ENCODE results near the gene CCDC187.

CCDC187 gene

DNA sequence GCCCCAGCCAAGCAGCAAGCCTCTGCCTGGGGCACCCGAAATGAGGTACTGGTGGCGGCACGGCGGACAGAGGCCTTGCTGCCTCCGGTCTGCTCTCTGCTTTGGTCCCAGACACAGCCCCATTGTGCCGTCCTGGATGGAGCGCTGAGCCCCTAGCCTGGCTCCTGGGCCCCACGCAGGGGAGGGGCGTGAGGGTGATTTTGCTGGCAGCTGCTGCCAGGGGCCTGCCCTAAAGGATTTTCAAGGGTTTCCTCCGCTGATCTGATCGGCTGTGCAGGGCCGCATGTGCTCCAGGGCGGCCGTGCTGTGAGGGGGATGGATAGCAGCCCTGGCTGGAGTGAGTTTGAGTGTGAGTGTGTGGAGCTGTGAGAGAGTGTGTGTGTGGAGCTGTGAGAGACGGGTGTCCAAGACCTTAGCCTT is 24.7 kb upstream of the CCDC187 start:
- Histone ChIP-seq H3K4me2 (peak overlapping the region; percentile 100), H3K4me1 (peaks cover 81% of the 10 kb centered on the region), H3K9me3 (no peaks in the 10 kb centered on the region), H3K27me3 (no peaks in the 10 kb centered on the region), H3K27ac (peak overlapping the region; percentile 99), H3K9ac (peak overlapping the region; percentile 90), H3K36me3 (peaks cover 37% of the 10 kb centered on the region), H3K4me3 (peak overlapping the region; percentile 82), H4K20me1 (peaks cover 57% of the 10 kb centered on the region)
- no peak for TF ChIP-seq Cebpa-rat (IDR thresholded peaks at IDR 0.05)

DNA sequence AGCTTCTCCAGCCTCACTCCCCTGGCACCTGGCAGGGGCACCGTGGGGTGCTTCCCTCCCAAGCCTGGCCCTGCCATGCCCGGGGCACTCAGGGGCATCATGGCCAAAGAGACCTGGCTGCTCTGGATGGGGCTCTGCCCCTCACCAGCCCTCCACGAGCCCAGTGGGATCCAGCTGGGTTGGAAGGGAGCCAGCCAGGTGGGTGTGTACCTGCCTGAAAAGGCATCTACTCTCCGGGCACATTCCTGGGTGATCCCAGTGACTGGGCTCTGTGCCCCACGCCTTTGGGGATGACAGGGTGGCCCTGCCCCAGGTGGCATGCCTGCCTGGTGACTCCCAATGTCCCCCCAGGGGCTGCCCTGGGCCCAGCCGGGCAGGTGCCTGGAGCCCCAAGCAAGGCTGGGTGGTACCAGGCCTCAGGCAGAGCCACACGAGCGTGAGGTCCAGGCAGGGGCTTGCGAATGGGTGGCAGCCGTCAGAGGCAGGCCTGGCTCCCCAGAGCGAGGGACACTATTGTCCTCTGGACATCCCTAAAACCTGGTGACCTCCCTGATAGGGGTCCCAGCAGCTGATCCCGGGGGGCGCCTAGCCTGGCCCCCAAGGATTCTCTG is 24.2 kb upstream of the CCDC187 start:
- no peak for TF ChIP-seq Cebpa-rat (IDR thresholded peaks at IDR 0.05)
- Histone ChIP-seq H3K36me3 (peaks cover 32% of the 10 kb centered on the region), H3K9ac (peak overlapping the region; percentile 90), H3K9me3 (no peaks in the 10 kb centered on the region), H3K27me3 (no peaks in the 10 kb centered on the region), H3K4me1 (peaks cover 81% of the 10 kb centered on the region), H3K4me2 (peak overlapping the region; percentile 100), H3K27ac (peak overlapping the region; percentile 99), H4K20me1 (peaks cover 52% of the 10 kb centered on the region), H3K4me3 (peak overlapping the region; percentile 82)

DNA sequence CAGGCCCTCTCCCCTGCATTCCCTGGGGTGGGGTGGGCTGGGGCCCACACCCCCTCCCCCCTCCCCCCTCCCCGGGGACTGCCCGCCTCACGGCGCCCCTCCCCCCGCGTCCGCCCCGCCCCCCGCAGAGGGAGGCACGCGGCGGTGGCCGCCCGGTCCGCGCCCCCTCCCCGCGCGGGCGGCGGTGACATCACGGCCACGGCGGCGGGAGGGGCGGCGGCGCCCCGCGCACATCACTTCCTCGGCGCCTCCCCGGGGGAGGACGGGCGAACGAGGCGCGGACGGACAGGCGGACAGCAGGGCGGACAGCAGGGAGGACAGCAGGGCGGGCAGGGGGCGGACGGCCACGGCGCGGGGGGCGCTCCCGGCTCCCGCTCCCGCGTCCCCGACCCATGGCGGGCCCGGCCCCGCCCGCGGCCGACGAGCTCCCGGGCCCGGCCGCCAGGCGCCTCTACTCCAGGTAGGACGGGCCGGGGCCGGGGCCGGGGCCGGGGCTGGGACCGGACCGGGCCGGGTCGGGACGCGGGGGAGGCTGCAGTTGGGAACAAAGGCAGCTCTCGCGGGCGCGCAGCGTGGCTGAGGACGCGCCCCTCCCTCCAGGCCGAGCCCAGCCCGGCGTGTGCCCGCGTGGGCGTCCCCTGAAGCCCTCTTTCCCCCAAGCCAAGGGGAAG is 23.5 kb upstream of the CCDC187 start, which contains the start of gene GPSM1:
Gene GPSM1 (plus strand): TSS at position 236 of the 671 bp plus-strand sequence. CDS start 157 bp downstream, at position 393.
- no peak for TF ChIP-seq Cebpa-rat (IDR thresholded peaks at IDR 0.05)
- H3K27me3 ChIP-seq = no peaks in the 10 kb centered on the region
- H3K9me3 ChIP-seq = no peaks in the 10 kb centered on the region
- H3K9ac ChIP-seq = peak within 1 kb of the TSS; percentile 90
- H3K4me2 ChIP-seq = peak within 1 kb of the TSS; percentile 100
- H3K4me3 ChIP-seq = peak within 1 kb of the TSS; percentile 82
- peak within 1 kb of the TSS; percentile 99 for H3K27ac ChIP-seq
- peaks cover 25% of the 10 kb centered on the region for H3K36me3 ChIP-seq
- H4K20me1 ChIP-seq = peaks cover 45% of the 10 kb centered on the region
- peaks cover 81% of the 10 kb centered on the region for H3K4me1 ChIP-seq

DNA sequence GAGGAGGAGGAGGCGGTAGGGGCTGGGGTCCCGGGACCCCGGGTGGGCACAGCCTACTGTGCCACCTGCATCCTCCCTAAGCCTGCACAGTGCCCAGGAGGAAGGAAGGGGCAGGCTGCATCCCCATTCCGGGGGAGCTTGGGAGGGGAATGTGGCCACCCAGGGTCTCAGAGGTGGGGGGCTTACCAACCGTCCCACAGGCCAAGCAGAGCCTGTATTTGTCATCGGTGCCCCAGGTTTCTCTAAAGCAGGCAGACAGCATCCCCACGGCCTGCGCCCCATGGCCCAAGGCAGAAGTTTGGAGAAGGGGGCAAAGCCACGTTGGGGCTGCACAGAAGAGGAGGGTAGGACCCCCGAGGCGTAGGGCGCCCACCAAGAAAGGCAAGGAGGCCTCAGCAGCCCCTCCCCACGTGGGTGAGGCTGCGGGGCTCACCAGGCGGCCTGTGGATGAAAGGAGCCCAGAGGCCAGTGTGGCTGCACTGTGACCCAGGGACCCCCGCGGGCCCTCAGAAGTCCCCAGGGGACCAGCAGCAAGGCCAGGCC is 22.9 kb upstream of the CCDC187 start:
- no peak for TF ChIP-seq Cebpa-rat (IDR thresholded peaks at IDR 0.05)
- Histone ChIP-seq H3K36me3 (peaks cover 19% of the 10 kb centered on the region), H3K4me1 (peaks cover 81% of the 10 kb centered on the region), H3K27ac (peak overlapping the region; percentile 99), H3K9me3 (no peaks in the 10 kb centered on the region), H3K9ac (peak overlapping the region; percentile 90), H3K27me3 (no peaks in the 10 kb centered on the region), H4K20me1 (peaks cover 39% of the 10 kb centered on the region), H3K4me2 (peak overlapping the region; percentile 97), H3K4me3 (peak overlapping the region; percentile 82)

DNA sequence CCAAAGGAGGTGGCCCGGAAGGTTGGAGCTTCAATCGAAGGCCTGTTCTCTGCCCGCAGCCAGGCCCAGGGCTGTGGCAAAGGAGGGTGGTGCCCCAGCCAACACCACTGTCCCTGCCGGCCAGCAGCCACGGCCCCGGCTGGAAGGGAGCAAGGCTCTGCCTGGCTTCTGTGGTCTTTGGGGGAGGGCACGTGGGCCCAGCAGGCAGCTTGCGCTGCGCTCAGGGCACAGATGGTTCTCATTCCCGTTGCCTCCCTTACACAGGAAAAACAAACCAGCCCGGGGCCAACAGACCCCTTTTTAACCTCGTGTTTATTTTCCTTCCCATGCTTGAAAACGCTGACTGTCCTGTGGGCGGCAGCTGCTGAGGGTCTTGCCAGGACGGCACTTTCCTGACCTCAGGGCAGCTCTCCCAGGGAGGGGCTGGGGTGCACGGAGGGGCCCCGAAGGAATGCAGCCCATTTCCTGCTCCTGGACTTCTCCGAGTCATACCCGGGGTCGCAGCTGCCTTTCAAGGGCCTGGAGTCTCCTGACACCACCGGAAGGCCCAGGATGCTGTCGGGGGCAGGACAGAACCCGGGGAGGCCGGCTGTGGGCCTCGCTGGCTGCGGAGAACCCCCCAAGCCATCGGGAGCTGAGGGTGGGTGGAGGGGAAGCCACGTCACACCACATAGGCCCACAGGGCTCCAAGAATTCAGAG is 22.3 kb upstream of the CCDC187 start:
- Histone ChIP-seq H3K4me1 (peaks cover 81% of the 10 kb centered on the region), H3K9me3 (no peaks in the 10 kb centered on the region), H3K36me3 (peaks cover 13% of the 10 kb centered on the region), H3K4me3 (peak overlapping the region; percentile 82), H3K9ac (peak overlapping the region; percentile 90), H3K27me3 (no peaks in the 10 kb centered on the region), H4K20me1 (peaks cover 33% of the 10 kb centered on the region), H3K4me2 (peak overlapping the region; percentile 97), H3K27ac (peak overlapping the region; percentile 99)
- no peak for TF ChIP-seq Cebpa-rat (IDR thresholded peaks at IDR 0.05)

DNA sequence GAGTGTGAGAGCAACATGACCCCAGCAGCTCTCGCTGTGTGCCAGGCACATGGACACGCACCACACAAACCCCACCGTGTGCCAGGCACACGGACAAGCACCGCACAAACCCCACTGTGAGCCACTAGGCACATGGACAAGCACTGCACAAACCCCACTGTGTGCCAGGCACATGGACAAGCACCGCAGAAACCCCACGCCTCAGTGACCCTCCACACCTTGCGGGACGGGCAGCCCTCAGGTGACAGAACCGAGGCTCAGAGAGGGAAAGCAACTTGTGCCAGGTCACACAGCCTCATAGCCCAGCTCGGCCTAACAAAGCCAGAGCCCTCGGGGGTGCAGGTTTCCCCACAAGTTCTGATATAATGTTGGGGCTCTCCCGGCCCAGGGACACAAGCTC is 21.5 kb upstream of the CCDC187 start:
- H3K9ac ChIP-seq = peak overlapping the region; percentile 90
- H3K4me1 ChIP-seq = peaks cover 74% of the 10 kb centered on the region
- H3K9me3 ChIP-seq = no peaks in the 10 kb centered on the region
- H3K4me2 ChIP-seq = peak overlapping the region; percentile 97
- H3K27me3 ChIP-seq = no peaks in the 10 kb centered on the region
- peak overlapping the region; percentile 82 for H3K4me3 ChIP-seq
- H3K36me3 ChIP-seq = 0 out of 2 replicates have a peak, but pooled peaks cover 4% of the 10 kb centered on the region
- H4K20me1 ChIP-seq = peaks cover 25% of the 10 kb centered on the region
- TF ChIP-seq Cebpa-rat (IDR thresholded peaks at IDR 0.05) = no peak
- peak overlapping the region; percentile 99 for H3K27ac ChIP-seq

DNA sequence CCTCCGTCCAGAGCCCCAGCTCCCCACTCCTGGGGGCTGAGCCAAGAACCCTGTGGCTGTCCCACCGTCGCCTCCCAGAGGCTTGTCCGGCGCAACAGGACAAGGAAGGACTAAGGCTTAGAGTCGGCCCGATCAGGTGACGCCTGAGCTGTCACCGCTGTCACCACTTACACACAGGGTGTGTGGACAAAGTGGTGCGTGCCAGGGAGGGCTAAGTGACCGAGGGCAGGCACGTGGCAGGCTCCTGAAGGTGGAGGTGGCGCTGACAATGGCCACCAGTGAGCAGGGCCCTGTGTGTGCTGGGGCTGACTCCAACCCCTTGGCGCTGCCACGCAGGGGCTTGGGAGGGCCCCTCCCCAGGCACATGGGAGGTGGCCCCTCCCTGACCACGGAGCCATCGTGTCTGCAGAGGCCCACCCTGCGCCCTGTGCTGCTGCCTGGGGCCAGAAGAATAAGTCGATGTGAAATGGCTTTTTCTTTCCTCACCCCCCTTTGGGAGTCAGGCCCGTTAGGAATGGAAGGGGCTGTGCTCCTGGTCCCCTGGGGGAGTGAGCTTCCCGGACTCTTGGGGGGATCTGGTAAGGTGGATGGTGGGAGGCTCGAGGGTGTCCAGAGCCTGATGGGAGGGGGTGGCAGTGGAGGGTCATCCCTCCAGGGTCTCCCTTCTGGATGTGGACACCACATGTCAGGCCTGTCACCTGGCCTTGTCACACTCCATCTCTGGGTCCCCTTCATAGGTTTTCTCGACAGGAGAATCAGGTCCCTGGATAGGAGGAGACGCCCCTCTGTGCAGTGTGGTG is 20.8 kb upstream of the CCDC187 start:
- Histone ChIP-seq H3K27ac (peak overlapping the region; percentile 99), H3K4me2 (peak overlapping the region; percentile 97), H3K36me3 (no peaks in the 10 kb centered on the region), H3K9ac (peak overlapping the region; percentile 90), H3K9me3 (no peaks in the 10 kb centered on the region), H3K4me3 (0 out of 2 replicates have a peak overlapping the region, but pooled peaks have one; percentile 82), H3K4me1 (peaks cover 72% of the 10 kb centered on the region), H3K27me3 (no peaks in the 10 kb centered on the region), H4K20me1 (peaks cover 18% of the 10 kb centered on the region)
- no peak for TF ChIP-seq Cebpa-rat (IDR thresholded peaks at IDR 0.05)

DNA sequence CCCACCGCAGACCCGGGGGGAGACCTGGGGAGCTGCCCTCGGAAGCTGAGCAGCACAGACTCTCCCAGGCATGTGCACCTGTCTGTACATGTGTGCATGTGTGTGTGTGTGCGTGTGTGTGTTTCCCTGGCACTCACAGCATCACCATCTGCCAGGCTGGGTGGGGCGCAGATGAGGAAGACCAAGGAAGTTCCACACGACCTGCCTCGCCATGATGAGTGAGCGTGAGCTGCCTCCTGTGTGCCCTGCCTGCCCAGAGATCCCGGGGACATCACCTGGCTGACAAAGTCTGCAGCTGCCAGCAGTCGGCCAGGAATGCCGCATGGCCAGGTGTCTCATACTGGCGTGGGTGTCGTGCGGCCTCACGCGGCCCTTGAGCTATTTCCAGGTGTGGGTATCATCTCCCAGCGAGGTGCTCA is 19.5 kb upstream of the CCDC187 start:
- H3K4me2 ChIP-seq = peak overlapping the region; percentile 97
- no peak for TF ChIP-seq Cebpa-rat (IDR thresholded peaks at IDR 0.05)
- peaks cover 75% of the 10 kb centered on the region for H3K4me1 ChIP-seq
- peak overlapping the region; percentile 33; the same call in 1 of the 2 replicates for H3K4me3 ChIP-seq
- peaks cover 5% of the 10 kb centered on the region; the same call in 1 of the 2 replicates for H4K20me1 ChIP-seq
- no peaks in the 10 kb centered on the region for H3K9me3 ChIP-seq
- peak overlapping the region; percentile 90 for H3K9ac ChIP-seq
- no peaks in the 10 kb centered on the region for H3K27me3 ChIP-seq
- no peaks in the 10 kb centered on the region for H3K36me3 ChIP-seq
- H3K27ac ChIP-seq = peak overlapping the region; percentile 99
